Stromal cell of bone marrow (primary cell): ENCODE data around the gene CDKN2C.
"Not testable (repeated sequence)": the region's sequence is repeated elsewhere in the genome, so short reads cannot be mapped to it uniquely, and the experiment has no call there.

Experiments used
- DNase-seq: peaks from one replicate; pipeline ENCODE4 v3.0.0-alpha.2; 2012; ENCODE audit warnings: low read depth

The CDKN2C gene

GRCh38 chr1:50979937-50980336, 9.9 kb downstream of the CDKN2C start:
- no peak for DNase-seq

GRCh38 chr1:50980505-50980904, 10.5 kb downstream of the CDKN2C start:
- DNase-seq, result no peak

DNA sequence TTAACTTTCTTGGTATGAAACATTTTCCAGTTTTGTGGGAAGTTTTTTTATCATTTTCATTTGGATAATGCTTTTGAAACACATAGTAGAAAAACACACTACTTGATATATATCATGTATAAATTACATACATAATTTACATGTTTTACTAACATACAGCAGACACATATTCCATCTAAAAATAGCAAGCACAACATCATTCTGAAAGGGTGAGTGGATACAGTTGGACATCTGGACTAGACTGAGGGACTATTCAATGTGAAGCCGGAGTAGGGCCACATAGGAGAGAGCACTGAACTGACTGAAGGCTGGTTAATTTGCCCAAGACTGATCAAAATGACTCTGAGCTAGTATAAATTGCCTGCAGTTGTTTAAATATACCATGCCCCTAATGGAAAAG, 11.7 kb downstream of the CDKN2C start:
- DNase-seq, result no peak

DNA sequence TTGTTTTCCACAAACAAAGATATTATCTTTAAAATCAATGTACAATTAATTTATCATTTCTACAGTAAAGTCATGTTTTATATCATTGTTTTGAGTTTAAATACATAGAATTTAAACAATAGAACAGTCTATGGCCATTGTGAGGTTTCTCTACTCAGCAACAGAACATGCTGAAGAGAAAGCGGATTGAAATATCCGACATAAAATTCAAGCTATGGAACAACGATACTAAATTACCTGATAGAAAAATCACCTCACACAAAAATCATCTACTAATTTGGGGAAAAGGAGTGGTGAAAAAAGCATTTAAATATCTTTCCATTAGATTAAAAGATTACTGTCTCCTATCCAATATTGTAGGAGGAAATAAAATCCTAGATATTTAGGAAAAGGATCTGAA, 12.6 kb downstream of the CDKN2C start:
- no peak for DNase-seq

DNA sequence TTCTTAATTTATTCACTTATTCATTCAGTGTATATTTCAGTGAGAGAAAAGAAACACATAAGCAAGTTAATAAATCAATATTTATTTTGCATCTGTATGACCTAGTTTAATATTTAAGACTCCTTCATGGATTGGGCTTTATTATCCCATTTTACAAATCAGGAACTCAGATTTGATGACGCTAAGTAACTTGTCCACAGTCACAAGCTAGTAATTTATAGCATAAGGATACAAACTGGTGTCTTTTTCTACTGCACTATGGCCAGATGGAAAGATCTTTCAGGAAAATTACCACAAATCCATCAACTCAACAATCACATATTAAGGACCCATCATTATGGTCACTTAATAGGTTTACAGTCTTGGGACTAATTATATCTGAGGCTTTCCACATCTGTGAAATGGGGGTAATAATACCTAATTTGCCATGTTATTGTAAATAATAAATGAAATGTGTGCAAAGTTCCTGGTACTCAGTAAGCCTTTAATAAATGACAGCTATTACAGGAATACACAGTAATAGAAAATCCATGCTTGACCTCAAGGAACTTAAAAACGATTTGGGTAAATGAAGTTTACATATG, 13.3 kb downstream of the CDKN2C start:
- no peak for DNase-seq

GRCh38 chr1:50985094-50985493, 15.0 kb downstream of the CDKN2C start:
- no peak for DNase-seq

DNA sequence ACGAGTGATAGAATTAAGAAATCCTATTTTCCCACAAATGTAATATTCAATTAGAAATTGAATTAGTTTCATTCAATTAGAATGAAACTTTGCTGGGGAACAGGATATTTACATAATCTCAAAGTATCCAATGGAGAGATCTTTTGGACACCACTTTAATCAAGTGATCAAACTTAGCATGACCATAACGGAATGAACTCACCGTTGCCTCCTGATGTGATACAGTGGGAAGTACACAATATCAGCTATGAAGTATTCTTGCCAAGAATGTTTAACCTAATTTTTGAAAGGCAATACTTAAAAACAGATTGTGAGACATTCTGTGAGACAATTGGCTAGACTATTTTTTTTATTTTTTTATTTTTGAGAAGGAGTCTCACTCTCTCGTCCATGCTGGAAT, 16.6 kb downstream of the CDKN2C start:
- no peak for DNase-seq

GRCh38 chr1:50989694-50990093, 19.6 kb downstream of the CDKN2C start:
- peak; percentile 87 for DNase-seq

DNA sequence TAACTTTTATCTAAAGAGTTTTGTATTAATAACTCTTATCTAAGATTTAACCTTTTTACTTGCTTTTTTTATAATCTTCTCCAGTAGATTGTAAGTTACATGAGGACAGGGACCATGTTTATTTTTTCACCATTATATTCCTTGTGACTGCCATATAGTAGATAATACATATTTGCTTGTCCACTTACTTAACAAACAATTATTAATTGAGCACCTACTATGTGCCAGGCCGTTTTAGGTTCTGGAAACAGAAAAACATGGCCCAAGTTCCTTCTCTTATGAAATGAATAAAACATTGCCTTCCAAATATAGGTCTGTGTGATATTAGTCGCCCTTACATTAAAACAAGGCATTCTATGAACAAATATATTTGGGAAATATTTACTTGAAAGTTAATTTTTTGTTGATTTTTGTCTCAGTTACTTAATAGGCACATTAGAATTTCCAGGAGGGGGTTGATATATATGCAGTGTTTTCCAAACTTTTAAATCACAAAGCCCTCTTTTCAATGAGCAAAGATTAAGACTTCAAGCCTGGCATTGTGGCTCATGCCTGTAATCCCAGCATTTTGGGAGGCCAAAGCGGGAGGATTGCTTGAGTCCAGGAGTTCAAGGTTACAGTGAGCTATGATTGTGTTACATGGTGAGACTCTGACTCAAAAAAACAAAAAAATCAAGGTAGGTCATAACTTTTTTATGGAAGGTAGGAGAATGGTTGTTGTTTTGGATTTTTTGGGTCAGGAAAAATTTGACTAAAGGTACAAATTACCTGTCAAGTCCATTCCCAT, 22.7 kb downstream of the CDKN2C start:
- no peak for DNase-seq

GRCh38 chr1:50993645-50994044, 23.6 kb downstream of the CDKN2C start:
- no peak for DNase-seq

DNA sequence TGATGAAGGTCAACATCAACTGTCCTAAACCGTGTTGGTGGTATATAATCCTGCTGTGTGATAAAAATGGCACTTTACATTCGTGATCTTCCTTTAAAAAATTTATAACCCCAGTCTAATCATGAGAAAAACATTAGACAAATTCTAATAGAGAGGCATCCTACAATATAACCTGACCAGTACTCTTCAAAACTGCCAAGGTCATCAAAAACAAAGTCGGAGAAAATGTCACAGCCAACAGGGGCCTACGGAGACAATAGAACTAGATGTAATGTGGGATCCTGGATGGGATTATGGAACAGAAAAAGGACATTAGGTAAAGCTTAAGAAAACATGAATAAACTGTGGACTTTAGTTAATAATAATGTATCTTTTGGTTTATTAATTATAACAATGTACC, 25.0 kb downstream of the CDKN2C start:
- no peak for DNase-seq

DNA sequence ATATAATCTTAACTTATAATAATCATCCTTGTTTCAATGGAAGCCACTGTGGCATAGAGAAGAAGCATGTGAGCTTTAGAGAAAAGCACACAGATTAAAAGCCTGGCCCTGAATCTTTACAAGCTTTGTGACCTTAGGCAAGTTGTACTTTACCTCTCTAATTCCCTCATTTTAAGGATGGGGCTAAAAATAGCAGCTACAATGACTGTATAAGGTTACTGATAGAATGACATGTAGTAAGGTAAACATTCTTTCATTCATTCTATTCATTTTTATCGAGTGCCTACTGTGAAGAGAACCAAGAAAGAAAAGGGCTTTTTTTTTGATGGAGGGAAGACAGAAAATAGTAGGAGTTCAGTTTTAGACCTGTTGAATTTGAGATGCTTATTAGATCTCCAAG, 25.6 kb downstream of the CDKN2C start:
- DNase-seq, result no peak

DNA sequence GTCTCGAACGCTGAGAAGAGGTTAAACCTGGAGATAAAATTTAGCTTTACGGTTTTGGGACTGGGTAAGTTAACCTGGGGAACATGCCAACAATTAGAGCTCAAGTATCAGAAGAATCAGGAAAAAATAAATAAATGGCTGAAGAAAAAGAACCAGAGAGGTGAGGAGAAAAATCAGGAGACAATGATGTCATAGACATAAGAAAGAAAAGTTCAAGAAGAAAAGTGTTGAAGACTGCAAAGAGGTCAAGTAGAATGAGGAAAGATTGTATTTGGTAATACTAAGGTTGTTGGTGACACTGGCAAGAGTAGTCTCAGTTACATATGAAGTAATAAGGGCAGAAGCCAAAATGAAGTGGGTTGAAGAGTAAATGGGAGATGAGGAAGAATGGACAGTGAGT, 26.0 kb downstream of the CDKN2C start:
- no peak for DNase-seq

DNA sequence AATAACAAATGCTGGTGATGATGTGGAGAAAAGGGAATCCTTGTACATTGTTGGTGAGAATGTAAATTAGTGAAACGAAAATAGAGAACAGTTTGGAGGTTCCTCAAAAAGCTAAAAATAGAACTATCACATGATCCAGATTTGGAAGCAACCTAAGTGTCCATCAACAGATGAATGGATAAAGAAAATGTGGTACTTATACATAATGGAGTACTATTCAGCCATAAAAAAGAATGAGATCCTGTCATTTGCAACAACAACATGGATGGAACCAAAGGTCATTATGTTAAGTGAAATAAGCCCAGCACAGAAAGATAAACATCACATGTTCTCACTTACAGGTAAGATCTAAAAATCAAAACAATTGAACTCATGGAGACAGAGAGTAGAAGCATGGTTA, 29.3 kb downstream of the CDKN2C start:
- DNase-seq, result not testable (repeated sequence)

DNA sequence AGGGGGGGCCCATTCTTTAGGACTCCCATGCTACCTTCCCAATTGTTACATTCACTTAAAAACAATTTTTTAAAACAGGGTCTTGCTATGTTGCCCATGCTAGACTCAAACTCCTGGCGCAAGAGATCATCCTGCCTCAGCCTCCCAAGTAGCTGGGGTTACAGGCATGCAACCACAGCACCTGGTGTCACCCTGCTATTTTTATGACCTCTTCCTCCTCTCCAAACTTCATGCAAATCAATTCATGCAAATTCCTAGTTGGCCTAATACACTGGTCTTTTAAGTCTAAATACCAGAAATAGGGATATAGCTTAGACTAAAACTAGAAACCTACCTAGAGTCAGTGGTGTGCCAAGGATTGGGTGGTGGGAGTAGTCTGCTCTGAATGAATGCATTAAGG, 30.1 kb downstream of the CDKN2C start:
- DNase-seq, result no peak

DNA sequence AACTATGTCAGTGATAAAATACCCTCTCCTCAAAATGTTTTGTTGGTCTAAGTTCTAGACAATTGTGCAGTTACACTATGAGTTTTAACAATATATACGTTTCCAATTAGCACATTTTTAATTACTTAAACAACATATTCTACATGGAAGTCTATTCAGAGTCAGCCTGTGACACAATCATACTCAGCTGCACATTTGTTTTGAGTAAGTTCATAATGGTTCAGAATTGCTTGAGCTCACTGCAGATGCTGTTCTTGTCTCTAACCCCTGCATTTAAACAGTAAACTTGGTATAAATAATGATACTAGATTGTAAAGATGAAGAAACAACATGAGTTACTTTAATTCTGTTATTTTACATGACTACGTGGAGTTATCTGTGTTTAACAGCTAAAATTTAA, 30.6 kb downstream of the CDKN2C start:
- DNase-seq, result no peak

- DNase-seq, result no peak
These were observed 32.5 kb downstream of the CDKN2C start for GRCh38 chr1:51002516-51002915.

GRCh38 chr1:51005549-51005948, 35.5 kb downstream of the CDKN2C start:
- DNase-seq, result not testable (repeated sequence)

DNA sequence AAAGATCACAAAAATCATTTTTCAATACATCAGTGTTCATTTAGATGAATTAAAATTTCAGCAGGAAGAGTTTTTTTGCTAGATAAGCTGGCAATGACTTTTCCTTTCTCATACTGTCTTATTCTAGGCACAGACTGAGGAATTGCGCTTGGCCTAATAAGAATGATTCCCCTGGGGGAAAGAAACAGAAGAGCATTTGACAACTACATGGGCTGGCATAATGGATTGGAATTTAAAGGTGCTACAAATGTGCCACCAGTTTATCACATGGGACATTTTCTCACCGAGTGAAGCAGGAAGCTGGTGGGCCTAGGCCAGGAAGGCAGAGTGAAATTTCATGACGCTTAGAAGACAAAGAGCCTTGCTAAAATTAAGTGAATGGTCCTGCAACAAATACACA, 39.3 kb downstream of the CDKN2C start:
- no peak for DNase-seq

DNA sequence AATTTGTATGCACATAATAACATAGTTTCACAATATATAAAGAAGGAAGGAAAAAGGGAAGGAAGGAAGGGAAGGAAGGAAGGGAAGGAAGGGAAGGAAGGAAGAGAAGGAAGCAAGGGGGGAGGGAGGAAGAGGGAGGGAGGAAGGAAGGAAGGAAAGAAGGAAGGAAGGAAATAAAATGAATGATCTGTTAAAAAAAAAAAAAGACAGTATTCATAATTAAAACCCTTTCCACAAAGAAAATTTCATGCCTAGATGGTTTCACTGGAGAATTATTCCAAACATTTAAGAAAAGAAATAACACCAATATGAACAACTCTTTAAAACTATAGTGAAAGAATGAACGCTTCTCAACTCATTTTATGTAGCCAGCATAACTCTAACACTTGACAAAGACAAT, 44.8 kb downstream of the CDKN2C start:
- DNase-seq, result no peak

- peak; percentile 15 for DNase-seq
These were observed 49.8 kb downstream of the CDKN2C start for GRCh38 chr1:51019811-51020210.
